ENCODE results near the gene GADD45G. TPM values are rescaled to one million over a fixed set of nuclear protein-coding genes. Genes with fewer than 3 reads are reported as not detected.

Gene GADD45G
- total and polyA plus RNA-seq, 10 of the 15 experiments (the other 5 are each of a cell fraction or from before 2014, with no cell fraction given), result 0.07 to 1.00 (median 0.29) TPM; not detected in 4

DNA sequence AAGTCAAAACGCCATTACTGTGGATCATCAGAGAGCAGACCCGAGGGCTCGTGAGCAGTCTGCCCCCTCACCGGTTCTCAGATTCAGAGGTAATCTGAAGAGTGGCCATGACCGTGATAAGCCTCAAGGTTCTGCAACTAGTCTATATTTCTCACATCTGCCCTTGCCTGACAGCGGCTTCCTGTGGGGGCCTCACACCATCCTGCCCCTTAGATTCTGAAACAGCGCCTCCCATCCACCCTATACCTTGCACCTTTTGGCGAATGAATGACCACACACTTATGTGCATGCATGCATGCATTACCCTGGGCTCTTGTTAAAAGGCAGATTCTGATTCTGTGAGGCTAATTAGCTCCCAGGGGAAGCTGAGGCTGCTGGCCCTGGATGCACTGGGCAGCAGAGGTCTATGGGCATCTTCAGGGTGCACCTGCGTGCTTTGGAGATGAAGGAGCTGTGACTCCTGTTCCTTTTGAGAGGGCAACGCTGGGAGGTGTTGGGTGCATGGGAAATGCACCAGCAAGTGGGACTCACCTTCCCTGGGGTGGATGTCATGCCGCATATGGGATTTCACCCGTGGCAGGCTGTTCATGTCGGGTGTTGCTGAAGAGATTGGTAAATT, 7.8 kb upstream of the GADD45G start:
- FAIRE-seq (no peak), ATAC-seq (no peak; the same call in 2 of the 3 replicates)

More for the DNA sequence above, 7.8 kb upstream of the GADD45G start:
- ChIA-PET RAD21 (ENCODE audit: unreplicated experiment) (interaction anchor here (0.9 to 2.4 kb wide), 16 partner anchors 11 to 624 kb away, joined by 3 to 37 read pairs (median 4); no protein-coding TSS in a partner anchor), CTCF (interaction anchor here (0.5 to 10.1 kb wide), 33 partner anchors 12 to 1276 kb away, joined by 3 to 282 read pairs (median 5); no protein-coding TSS in a partner anchor), POLR2A (interaction anchor here (1.4 kb wide), 1 partner anchor 503 kb away, joined by 4 read pairs; no protein-coding TSS in a partner anchor), SMC1A (ENCODE audit: uncharacterized antibody, unreplicated experiment) (interaction anchor here (0.6 to 3.5 kb wide), 14 partner anchors 21 to 622 kb away, joined by 3 to 32 read pairs (median 6); no protein-coding TSS in a partner anchor)
- TF ChIP-seq, protein P1, sequence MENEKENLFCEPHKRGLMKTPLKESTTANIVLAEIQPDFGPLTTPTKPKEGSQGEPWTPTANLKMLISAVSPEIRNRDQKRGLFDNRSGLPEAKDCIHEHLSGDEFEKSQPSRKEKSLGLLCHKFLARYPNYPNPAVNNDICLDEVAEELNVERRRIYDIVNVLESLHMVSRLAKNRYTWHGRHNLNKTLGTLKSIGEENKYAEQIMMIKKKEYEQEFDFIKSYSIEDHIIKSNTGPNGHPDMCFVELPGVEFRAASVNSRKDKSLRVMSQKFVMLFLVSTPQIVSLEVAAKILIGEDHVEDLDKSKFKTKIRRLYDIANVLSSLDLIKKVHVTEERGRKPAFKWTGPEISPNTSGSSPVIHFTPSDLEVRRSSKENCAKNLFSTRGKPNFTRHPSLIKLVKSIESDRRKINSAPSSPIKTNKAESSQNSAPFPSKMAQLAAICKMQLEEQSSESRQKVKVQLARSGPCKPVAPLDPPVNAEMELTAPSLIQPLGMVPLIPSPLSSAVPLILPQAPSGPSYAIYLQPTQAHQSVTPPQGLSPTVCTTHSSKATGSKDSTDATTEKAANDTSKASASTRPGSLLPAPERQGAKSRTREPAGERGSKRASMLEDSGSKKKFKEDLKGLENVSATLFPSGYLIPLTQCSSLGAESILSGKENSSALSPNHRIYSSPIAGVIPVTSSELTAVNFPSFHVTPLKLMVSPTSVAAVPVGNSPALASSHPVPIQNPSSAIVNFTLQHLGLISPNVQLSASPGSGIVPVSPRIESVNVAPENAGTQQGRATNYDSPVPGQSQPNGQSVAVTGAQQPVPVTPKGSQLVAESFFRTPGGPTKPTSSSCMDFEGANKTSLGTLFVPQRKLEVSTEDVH (IDR thresholded peaks at IDR 0.05; ENCODE audit: low read depth, partially characterized antibody), result no peak
- TF ChIP-seq POLR2A (IDR thresholded peaks at IDR 0.05; ENCODE audit: low read depth, low read length) (no peak), TBL1XR1 (IDR thresholded peaks at IDR 0.05; ENCODE audit: low read depth, low read length) (no peak)
- no peaks in the 10 kb centered on the region for H3K79me2 ChIP-seq (ENCODE audit: control insufficient read depth, insufficient read depth, low read length)
- H2AFZ ChIP-seq (ENCODE audit: control insufficient read depth, low read depth, low read length), result no peak overlapping the region
- peaks cover 6 to 9% of the 10 kb centered on the region in 2 experiments for H3K27me3 ChIP-seq (replicated peaks in 1 of 2; ENCODE audit: control insufficient read depth in 2 of 2, insufficient read depth in 2 of 2, low read length in 1 of 2)
- WGBS (ENCODE audit: insufficient coverage, insufficient replicate concordance, low lambda C conversion rate, missing lambda C conversion rate), result 22% methylated on average over 13 of the region's 13 CpGs
- H3K9me3 ChIP-seq (replicated peaks; ENCODE audit: control insufficient read depth, insufficient read depth, low read length), result no peaks in the 10 kb centered on the region
- no peak overlapping the region for H3K9ac ChIP-seq (ENCODE audit: control insufficient read depth, insufficient read depth, low read length)
- H3K27ac ChIP-seq (ENCODE audit: control insufficient read depth, insufficient read depth), result no peak overlapping the region
- intact Hi-C loops (cut with micrococcal nuclease; ENCODE audit: unreplicated experiment) (loop anchor here (10.0 kb wide), 1 partner anchor 1168 kb away; no protein-coding TSS in a partner anchor), in situ Hi-C loops (cut with MboI) (loop anchor here (10.0 to 25.0 kb wide), 3 partner anchors 608 to 1265 kb away; no protein-coding TSS in a partner anchor)
- no peaks in the 10 kb centered on the region for H3K4me1 ChIP-seq (ENCODE audit: control insufficient read depth, insufficient read depth, low read length)
- H3K4me3 ChIP-seq, result no peak overlapping the region
- no peaks in the 10 kb centered on the region for H3K36me3 ChIP-seq (ENCODE audit: control insufficient read depth in 2 of 2, insufficient read depth in 2 of 2, low read length in 1 of 2)
- no peak overlapping the region for H3K4me2 ChIP-seq (ENCODE audit: control insufficient read depth, insufficient read depth)
- no peak for DNase-seq (ENCODE audit: low read depth, low spot score)
- BruUV-seq (replicated peaks), result no TSS peak
- no peaks in the 10 kb centered on the region for H4K20me1 ChIP-seq (ENCODE audit: control insufficient read depth, insufficient read depth)

Measured in GM12878 (cell line).